Measurements from ENCODE around the gene TANC1. TPM values are rescaled to one million over a fixed set of nuclear protein-coding genes. Genes with fewer than 3 reads are reported as not detected.

TANC1 gene
- total RNA-seq, 1 donor from 2014 or later, result 61.9 TPM

- no peak overlapping the region for H3K4me3 ChIP-seq
- no peak overlapping the region for H3K27ac ChIP-seq
- no peak for DNase-seq (ENCODE audit: extremely low spot score in 2 of 2)
- H3K36me3 ChIP-seq, result no peaks in the 10 kb centered on the region
- H3K4me1 ChIP-seq, result peaks cover 27% of the 10 kb centered on the region
- no peaks in the 10 kb centered on the region for H3K27me3 ChIP-seq
- intact Hi-C loops (cut with DNase I), result no loop called here
- TF ChIP-seq POLR2A (IDR thresholded peaks at IDR 0.05) (no peak), POLR2AphosphoS5 (IDR thresholded peaks at IDR 0.05; ENCODE audit: insufficient read depth in 1 of 2, low read depth in 1 of 2) (no peak)
- TF ChIP-seq, protein P1, sequence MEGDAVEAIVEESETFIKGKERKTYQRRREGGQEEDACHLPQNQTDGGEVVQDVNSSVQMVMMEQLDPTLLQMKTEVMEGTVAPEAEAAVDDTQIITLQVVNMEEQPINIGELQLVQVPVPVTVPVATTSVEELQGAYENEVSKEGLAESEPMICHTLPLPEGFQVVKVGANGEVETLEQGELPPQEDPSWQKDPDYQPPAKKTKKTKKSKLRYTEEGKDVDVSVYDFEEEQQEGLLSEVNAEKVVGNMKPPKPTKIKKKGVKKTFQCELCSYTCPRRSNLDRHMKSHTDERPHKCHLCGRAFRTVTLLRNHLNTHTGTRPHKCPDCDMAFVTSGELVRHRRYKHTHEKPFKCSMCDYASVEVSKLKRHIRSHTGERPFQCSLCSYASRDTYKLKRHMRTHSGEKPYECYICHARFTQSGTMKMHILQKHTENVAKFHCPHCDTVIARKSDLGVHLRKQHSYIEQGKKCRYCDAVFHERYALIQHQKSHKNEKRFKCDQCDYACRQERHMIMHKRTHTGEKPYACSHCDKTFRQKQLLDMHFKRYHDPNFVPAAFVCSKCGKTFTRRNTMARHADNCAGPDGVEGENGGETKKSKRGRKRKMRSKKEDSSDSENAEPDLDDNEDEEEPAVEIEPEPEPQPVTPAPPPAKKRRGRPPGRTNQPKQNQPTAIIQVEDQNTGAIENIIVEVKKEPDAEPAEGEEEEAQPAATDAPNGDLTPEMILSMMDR (IDR thresholded peaks at IDR 0.05), result no peak
- no peaks in the 10 kb centered on the region for H3K9me3 ChIP-seq
These were observed 60.3 kb downstream of the TANC1 start for GRCh38 chr2:159028776-159029175.

DNA sequence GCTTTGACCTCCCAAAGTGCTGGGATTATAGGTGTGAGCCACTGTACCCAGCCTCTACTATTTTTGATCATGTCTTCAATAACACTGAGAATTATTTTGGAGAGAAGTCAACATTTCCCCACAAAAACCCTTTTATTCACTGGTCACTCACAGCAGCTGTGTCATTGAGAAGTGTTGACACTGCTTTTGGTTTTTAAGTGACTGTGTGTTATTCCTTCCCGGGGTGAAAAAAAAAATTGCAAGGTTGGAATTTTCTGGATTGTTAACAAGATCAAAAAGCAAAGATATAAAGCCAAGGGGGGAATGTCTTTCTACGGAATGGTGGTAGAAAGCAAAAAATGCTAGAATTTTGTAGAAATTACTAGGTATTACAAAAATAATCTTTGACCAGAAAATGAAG is 61.5 kb downstream of the TANC1 start:
- DNase-seq (ENCODE audit: extremely low spot score in 2 of 2), result no peak
- Histone ChIP-seq H3K27ac (no peak overlapping the region), H3K27me3 (no peaks in the 10 kb centered on the region), H3K36me3 (no peaks in the 10 kb centered on the region), H3K4me1 (peaks cover 27% of the 10 kb centered on the region), H3K9me3 (no peaks in the 10 kb centered on the region), H3K4me3 (no peak overlapping the region)
- intact Hi-C loops (cut with DNase I), result no loop called here
- TF ChIP-seq POLR2AphosphoS5 (IDR thresholded peaks at IDR 0.05; ENCODE audit: insufficient read depth in 1 of 2, low read depth in 1 of 2), result no peak
- TF ChIP-seq, protein P1 (IDR thresholded peaks at IDR 0.05), result no peak
- TF ChIP-seq POLR2A (IDR thresholded peaks at IDR 0.05), result no peak

DNA sequence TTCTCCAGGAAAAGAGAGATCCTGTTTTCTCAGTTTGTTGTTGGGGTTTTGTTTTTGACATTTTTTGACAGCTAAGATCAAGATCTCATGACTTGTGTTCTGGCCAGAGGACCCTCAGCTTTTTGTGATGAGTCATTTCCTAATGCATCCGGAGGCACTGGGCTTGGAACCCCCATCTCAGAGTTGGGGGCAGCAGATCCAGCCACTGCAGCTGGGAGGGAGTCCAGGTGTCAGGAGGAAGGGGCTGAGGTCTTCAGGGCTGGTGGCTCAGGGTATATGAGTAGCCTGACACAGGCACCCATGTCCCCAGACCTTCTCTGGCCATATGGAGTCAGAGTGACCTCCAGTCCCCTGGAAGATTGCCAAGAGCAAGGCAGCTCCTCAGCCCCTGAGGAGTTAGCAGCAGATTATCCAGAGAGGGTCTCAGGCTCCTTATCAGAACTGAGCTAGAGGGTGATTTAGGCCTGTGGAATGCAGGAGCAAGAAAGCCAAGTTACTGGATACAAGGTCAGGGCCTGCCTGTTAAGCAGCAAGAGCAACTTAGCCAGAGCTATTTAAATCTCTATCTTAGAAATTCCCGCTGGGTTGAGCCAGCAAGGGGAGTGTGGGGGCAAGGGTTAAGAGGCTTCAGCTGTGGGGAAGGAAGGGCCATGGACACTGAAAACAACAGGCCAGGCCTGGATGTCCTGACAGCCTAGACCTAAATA is 62.4 kb downstream of the TANC1 start:
- Histone ChIP-seq H3K4me3 (no peak overlapping the region), H3K27me3 (no peaks in the 10 kb centered on the region), H3K27ac (peak overlapping the region; percentile 76), H3K4me1 (peaks cover 32% of the 10 kb centered on the region), H3K36me3 (no peaks in the 10 kb centered on the region), H3K9me3 (no peaks in the 10 kb centered on the region)
- TF ChIP-seq POLR2A (IDR thresholded peaks at IDR 0.05) (no peak), POLR2AphosphoS5 (IDR thresholded peaks at IDR 0.05; ENCODE audit: insufficient read depth in 1 of 2, low read depth in 1 of 2) (peak in 1 of 2 donors; percentile 35)
- DNase-seq (ENCODE audit: extremely low spot score in 2 of 2), result no peak
- intact Hi-C loops (cut with DNase I), result no loop called here

DNA sequence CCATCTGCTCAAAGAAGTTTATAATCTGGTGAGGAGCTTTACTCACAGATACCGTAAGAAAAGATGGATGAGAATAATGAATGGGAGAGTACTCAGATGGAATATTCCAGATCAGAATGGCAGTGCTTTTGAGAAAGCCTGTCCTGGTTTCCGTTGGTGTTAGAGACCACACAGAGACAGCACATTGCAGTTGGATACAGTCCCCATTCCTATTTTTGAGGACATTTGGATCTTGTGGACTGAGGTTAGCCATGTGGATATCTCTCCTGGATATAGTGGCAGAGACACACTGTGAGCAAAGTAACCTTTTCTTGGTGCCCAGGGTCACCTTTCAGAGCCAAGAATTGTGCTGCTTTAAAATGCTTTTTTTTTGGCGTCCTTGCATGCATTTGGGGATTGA is 63.7 kb downstream of the TANC1 start:
- no peak for DNase-seq (ENCODE audit: extremely low spot score in 2 of 2)
- TF ChIP-seq POLR2A (IDR thresholded peaks at IDR 0.05) (no peak), POLR2AphosphoS5 (IDR thresholded peaks at IDR 0.05; ENCODE audit: insufficient read depth in 1 of 2, low read depth in 1 of 2) (no peak)
- TF ChIP-seq, protein P1 (IDR thresholded peaks at IDR 0.05), result no peak
- Histone ChIP-seq H3K9me3 (no peaks in the 10 kb centered on the region), H3K27me3 (no peaks in the 10 kb centered on the region), H3K4me1 (peaks cover 33% of the 10 kb centered on the region), H3K4me3 (no peak overlapping the region), H3K36me3 (no peaks in the 10 kb centered on the region), H3K27ac (no peak overlapping the region)
- intact Hi-C loops (cut with DNase I), result no loop called here

DNA sequence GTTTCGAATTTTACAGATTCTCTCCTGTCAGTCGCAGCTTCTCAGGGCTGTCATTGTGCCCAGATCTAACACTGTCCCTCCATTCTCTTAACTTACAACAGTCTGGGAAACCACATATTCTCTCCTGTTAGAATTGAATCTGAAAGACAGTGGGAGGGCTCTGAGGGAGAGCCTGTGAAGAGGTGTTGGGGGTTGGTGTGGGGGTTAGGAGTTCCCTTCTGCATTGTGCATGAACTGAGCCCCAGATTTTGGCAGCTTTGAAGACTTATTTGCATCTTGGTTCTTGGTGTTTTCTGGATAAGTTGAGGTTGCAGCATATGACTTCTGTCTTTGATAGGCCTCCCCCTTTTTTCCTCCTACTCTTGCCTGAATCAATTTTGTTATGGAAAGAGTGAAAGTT is 64.1 kb downstream of the TANC1 start:
- H3K4me1 ChIP-seq, result peaks cover 33% of the 10 kb centered on the region
- H3K4me3 ChIP-seq, result no peak overlapping the region
- no peaks in the 10 kb centered on the region for H3K9me3 ChIP-seq
- no peak overlapping the region for H3K27ac ChIP-seq
- TF ChIP-seq, protein P1 (IDR thresholded peaks at IDR 0.05), result no peak
- TF ChIP-seq POLR2AphosphoS5 (IDR thresholded peaks at IDR 0.05; ENCODE audit: insufficient read depth in 1 of 2, low read depth in 1 of 2) (no peak), POLR2A (IDR thresholded peaks at IDR 0.05) (no peak)
- no peaks in the 10 kb centered on the region for H3K36me3 ChIP-seq
- intact Hi-C loops (cut with DNase I), result no loop called here
- no peaks in the 10 kb centered on the region for H3K27me3 ChIP-seq
- no peak for DNase-seq (ENCODE audit: extremely low spot score in 2 of 2)

Measured in vagina (tissue), 2 donors.